Thyroid gland (tissue), 4 donors: Measurements from ENCODE around the gene OR2M3.

Experiments
- POLR2A ChIP-seq, 2 donors: fragments of 450-650 bp; IDR thresholded peaks; one replicate each; pipeline ENCODE4 v1.6.1; 2017; ENCODE audit warnings: antibody characterized with exemption in 2 of 2, mild to moderate bottlenecking in 2 of 2, moderate library complexity in 1 of 2
- TF ChIP-seq, protein P1 (sequence below), 6 experiments: fragments of 200-600 bp in 3 of 6; fragments of 450-650 bp in 3 of 6; sonication (generic) in 3 of 6; IDR thresholded peaks; one replicate each; pipeline ENCODE4 v1.5.1; 2016 to 2019; ENCODE audit warnings: antibody characterized with exemption in 6 of 6, mild to moderate bottlenecking in 2 of 6, inconsistent platforms in 1 of 6, moderate library complexity in 1 of 6

DNA sequence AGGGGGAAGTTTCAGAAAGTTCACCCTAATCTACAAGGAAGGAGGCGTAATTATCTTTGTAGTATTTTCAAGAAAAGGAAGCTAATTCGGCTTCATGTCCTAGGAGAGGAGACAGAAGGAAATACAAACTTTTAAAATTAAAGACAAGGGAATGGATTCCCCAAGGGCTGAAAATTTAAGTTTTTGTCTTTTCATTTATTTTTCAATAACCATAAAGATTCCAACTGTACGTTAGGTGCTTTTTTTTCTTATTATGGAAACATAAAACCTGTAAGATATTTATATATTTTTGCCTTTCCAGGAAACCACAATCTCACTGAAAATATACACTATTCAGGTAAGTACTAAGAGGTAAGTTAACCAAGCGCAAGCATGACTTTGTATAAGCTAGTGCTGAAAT lies at the start of gene OR2M3:
- TF ChIP-seq, protein P1, sequence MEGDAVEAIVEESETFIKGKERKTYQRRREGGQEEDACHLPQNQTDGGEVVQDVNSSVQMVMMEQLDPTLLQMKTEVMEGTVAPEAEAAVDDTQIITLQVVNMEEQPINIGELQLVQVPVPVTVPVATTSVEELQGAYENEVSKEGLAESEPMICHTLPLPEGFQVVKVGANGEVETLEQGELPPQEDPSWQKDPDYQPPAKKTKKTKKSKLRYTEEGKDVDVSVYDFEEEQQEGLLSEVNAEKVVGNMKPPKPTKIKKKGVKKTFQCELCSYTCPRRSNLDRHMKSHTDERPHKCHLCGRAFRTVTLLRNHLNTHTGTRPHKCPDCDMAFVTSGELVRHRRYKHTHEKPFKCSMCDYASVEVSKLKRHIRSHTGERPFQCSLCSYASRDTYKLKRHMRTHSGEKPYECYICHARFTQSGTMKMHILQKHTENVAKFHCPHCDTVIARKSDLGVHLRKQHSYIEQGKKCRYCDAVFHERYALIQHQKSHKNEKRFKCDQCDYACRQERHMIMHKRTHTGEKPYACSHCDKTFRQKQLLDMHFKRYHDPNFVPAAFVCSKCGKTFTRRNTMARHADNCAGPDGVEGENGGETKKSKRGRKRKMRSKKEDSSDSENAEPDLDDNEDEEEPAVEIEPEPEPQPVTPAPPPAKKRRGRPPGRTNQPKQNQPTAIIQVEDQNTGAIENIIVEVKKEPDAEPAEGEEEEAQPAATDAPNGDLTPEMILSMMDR (IDR thresholded peaks at IDR 0.05), result no peak
- TF ChIP-seq POLR2A (IDR thresholded peaks at IDR 0.05), result no peak
